ENCODE results near the gene PARD3. TPM values are rescaled to one million over a fixed set of nuclear protein-coding genes. Genes with fewer than 3 reads are reported as not detected.

PARD3 gene
- total RNA-seq, 2 experiments from 2014 or later, result 0.15 to 0.18 TPM

DNA sequence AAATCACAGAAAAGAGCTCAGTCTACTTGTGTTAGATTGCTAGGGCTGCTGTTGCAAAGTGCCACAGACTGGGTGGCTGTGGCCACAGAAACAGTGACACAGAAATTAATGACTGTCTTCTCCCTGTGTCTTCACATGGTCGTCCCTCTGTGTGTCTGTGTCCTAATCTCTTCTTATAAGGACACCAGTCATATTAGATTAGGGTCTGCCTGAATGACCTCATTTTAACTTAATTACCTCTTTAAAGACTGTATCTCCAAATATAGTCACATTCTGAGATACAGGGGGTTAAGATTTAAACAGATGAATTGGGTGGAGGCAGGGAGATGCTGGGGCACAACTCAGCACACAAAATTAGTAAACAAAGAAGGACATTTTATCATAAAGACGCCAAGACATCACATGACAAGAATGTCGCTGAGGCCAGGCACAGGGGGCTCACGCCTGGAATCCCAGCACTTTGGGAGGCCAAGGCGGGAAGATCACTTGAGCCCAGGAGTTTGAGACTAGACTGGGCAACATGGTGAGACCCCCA lies 23.3 kb upstream of the PARD3 start:
- no peak overlapping the region for H3K27ac Mint-ChIP-seq
- no peaks in the 10 kb centered on the region for H3K27me3 Mint-ChIP-seq
- no peaks in the 10 kb centered on the region for H3K9me3 Mint-ChIP-seq
- ChIA-PET CTCF (no interaction called here), POLR2A (no interaction called here)
- DNase-seq, result no peak
- no peak overlapping the region for H3K4me3 Mint-ChIP-seq
- no peaks in the 10 kb centered on the region for H3K4me1 Mint-ChIP-seq
- no peaks in the 10 kb centered on the region for H3K36me3 Mint-ChIP-seq (ENCODE audit: low read depth)

DNA sequence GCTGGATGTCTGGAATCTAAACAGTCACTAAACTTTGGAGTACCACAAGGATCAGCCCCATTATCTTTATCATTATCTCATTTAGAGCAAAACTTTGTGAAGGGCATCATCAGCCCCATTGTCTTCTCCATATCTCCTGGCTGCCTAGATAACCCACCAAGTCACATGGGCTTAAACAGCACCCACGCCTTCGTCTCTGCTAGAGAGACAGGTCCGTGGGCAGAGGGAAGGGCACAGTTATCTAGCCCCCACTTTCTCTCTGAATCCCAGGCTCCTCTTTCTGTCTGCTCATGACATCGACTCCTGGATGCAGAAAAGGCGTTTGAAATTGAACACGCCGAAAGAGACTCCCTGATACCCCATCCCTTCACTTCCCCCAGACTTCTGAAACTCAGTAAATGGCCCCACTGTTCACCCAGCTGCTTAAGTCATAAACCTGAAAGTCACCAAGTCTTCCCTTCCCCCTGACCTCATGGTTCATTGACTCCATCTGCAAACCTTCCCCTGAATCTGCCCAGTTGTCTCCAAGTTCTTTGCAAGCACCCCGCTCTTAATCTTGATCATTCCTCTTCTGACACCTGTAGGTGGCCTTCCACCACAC lies 20.9 kb upstream of the PARD3 start:
- Mint-ChIP-seq H3K27ac (no peak overlapping the region), H3K27me3 (no peaks in the 10 kb centered on the region), H3K4me1 (no peaks in the 10 kb centered on the region), H3K4me3 (no peak overlapping the region), H3K36me3 (ENCODE audit: low read depth) (no peaks in the 10 kb centered on the region), H3K9me3 (no peaks in the 10 kb centered on the region)
- DNase-seq, result no peak
- POLR2A ChIA-PET, result no interaction called here
- CTCF ChIA-PET, result no interaction called here

- Mint-ChIP-seq H3K27ac (no peak overlapping the region), H3K9me3 (no peaks in the 10 kb centered on the region), H3K4me3 (no peak overlapping the region), H3K4me1 (no peaks in the 10 kb centered on the region), H3K36me3 (ENCODE audit: low read depth) (no peaks in the 10 kb centered on the region), H3K27me3 (peaks cover 2% of the 10 kb centered on the region)
- ChIA-PET POLR2A (no interaction called here), CTCF (no interaction called here)
- no peak for DNase-seq
These were observed 19.2 kb upstream of the PARD3 start for GRCh38 chr10:34834274-34834673.

- Mint-ChIP-seq H3K36me3 (ENCODE audit: low read depth) (no peaks in the 10 kb centered on the region), H3K27ac (no peak overlapping the region)
- POLR2A ChIA-PET, result no interaction called here
These were observed 15.2 kb upstream of the PARD3 start for GRCh38 chr10:34830217-34830822.

GRCh38 chr10:34826857-34827766 lies 12.0 kb upstream of the PARD3 start:
- no peak overlapping the region for H3K4me3 Mint-ChIP-seq
- no peaks in the 10 kb centered on the region for H3K36me3 Mint-ChIP-seq (ENCODE audit: low read depth)
- peaks cover 2% of the 10 kb centered on the region for H3K27me3 Mint-ChIP-seq
- DNase-seq, result no peak
- H3K9me3 Mint-ChIP-seq, result no peaks in the 10 kb centered on the region
- no peak overlapping the region for H3K27ac Mint-ChIP-seq
- ChIA-PET POLR2A (no interaction called here), CTCF (no interaction called here)
- H3K4me1 Mint-ChIP-seq, result no peaks in the 10 kb centered on the region

More at GRCh38 chr10:34830217-34830822, 15.2 kb upstream of the PARD3 start:
- Mint-ChIP-seq H3K4me3 (no peak overlapping the region), H3K4me1 (no peaks in the 10 kb centered on the region), H3K27me3 (peaks cover 2% of the 10 kb centered on the region), H3K9me3 (no peaks in the 10 kb centered on the region)
- no peak for DNase-seq
- CTCF ChIA-PET, result no interaction called here

DNA sequence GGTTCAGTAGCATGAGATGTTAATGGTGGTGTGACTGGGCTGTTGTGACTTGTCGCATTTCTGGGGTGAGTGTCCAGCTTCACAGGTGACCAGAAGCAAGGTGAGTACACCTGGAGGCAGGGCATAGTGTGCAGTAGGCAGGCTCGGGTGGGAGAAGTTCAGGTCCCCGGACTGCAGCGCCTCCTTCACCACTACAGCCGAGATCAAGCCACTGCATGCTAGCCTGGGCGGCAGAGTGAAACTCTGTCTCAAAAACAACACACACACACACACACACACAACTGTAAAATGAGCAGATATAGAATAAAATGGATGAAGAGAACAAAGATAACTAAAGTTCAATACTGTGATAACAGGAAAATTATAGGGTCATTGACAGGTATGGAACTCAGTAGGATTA lies 11.1 kb upstream of the PARD3 start:
- CTCF ChIA-PET, result no interaction called here

DNA sequence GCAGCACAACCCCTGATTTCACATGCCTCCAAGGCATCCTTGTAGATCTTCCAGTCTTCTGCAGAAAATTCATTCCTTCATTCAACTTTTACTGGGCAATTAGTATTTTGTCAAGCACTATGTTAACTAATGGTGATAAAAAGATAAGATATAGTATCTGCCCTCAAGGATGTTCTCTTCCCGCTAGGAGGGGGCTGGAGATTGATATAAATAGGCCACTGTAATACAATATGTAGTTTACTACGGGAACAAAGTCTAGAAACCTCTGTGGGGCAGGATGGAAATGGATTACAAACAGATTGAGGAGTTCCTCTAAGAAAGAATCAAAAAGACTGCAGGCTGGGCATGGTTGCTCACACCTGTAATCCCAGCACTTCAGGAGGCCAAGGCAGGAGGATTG lies 10.3 kb upstream of the PARD3 start:
- ChIA-PET POLR2A (no interaction called here), CTCF (no interaction called here)
- Mint-ChIP-seq H3K27me3 (peaks cover under 1% of the 10 kb centered on the region), H3K36me3 (ENCODE audit: low read depth) (no peaks in the 10 kb centered on the region), H3K27ac (no peak overlapping the region), H3K4me1 (no peaks in the 10 kb centered on the region), H3K4me3 (no peak overlapping the region), H3K9me3 (no peaks in the 10 kb centered on the region)
- no peak for DNase-seq

More for the DNA sequence above, 11.1 kb upstream of the PARD3 start:
- H3K36me3 Mint-ChIP-seq (ENCODE audit: low read depth), result no peaks in the 10 kb centered on the region
- H3K27me3 Mint-ChIP-seq, result peaks cover 2% of the 10 kb centered on the region
- H3K9me3 Mint-ChIP-seq, result no peaks in the 10 kb centered on the region
- POLR2A ChIA-PET, result no interaction called here
- no peak overlapping the region for H3K27ac Mint-ChIP-seq
- no peak for DNase-seq
- H3K4me3 Mint-ChIP-seq, result no peak overlapping the region
- no peaks in the 10 kb centered on the region for H3K4me1 Mint-ChIP-seq

DNA sequence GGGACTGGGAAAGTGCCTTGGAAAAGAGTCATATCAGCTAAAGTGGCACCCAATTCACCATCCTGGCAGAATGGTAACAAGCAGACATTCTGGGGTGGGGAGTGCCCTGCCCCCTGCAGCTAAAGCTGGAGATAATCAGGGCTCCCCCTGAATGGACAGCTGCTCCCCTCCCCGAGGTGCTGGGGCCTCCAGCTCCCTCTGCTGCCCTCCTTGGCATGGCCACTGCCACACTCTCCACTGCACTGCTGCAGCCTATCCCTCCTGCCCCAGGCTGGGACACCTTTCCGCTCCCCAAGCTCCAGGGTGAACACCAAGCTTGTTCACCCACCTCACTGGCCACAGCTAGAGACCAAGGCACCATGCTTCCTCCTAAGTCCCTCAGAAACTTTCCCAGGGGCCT lies 9.8 kb upstream of the PARD3 start:
- ChIA-PET POLR2A (no interaction called here), CTCF (no interaction called here)
- Mint-ChIP-seq H3K4me1 (no peaks in the 10 kb centered on the region), H3K36me3 (ENCODE audit: low read depth) (no peaks in the 10 kb centered on the region), H3K9me3 (no peaks in the 10 kb centered on the region), H3K4me3 (no peak overlapping the region), H3K27me3 (no peaks in the 10 kb centered on the region), H3K27ac (no peak overlapping the region)
- no peak for DNase-seq

- CTCF ChIA-PET, result no interaction called here
- Mint-ChIP-seq H3K4me1 (no peaks in the 10 kb centered on the region), H3K27ac (no peak overlapping the region), H3K4me3 (no peak overlapping the region), H3K27me3 (peaks cover 9% of the 10 kb centered on the region), H3K9me3 (no peaks in the 10 kb centered on the region), H3K36me3 (ENCODE audit: low read depth) (no peaks in the 10 kb centered on the region)
- DNase-seq, result no peak
- POLR2A ChIA-PET, result no interaction called here
These were observed 6.8 kb upstream of the PARD3 start for GRCh38 chr10:34821587-34822585.

DNA sequence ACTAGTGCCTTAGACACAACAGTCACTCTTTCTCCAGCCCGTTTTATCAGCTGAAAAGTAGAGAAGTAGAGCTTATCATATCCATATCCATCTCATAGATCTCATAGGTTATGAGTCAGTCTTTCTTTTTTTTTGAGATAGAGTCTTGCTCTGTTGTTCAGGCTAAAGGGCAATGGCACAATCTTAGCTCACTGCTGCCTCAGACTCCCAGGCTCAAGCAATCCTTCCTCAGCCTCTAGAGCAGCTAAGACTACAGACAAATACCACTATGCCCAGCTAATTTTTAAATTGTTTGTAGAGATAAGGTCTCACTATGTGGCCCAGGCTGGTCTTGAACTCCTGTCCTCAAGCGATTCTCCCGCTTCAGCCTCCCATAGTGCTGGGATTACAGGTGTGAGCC lies 2.5 kb upstream of the PARD3 start:
- POLR2A ChIA-PET, result no interaction called here
- CTCF ChIA-PET, result no interaction called here
- Mint-ChIP-seq H3K27ac (no peak overlapping the region), H3K4me3 (no peak overlapping the region), H3K4me1 (peaks cover 10% of the 10 kb centered on the region), H3K9me3 (no peaks in the 10 kb centered on the region), H3K27me3 (peaks cover 36% of the 10 kb centered on the region), H3K36me3 (ENCODE audit: low read depth) (no peaks in the 10 kb centered on the region)
- no peak for DNase-seq

GRCh38 chr10:34817054-34817453 lies 2.0 kb upstream of the PARD3 start:
- H3K9me3 Mint-ChIP-seq, result no peaks in the 10 kb centered on the region
- H3K27ac Mint-ChIP-seq, result no peak overlapping the region
- DNase-seq, result no peak
- ChIA-PET CTCF (no interaction called here), POLR2A (no interaction called here)
- H3K4me3 Mint-ChIP-seq, result no peak overlapping the region
- H3K36me3 Mint-ChIP-seq (ENCODE audit: low read depth), result no peaks in the 10 kb centered on the region
- peaks cover 41% of the 10 kb centered on the region for H3K27me3 Mint-ChIP-seq
- peaks cover 10% of the 10 kb centered on the region for H3K4me1 Mint-ChIP-seq

GRCh38 chr10:34816501-34817002 lies 1.5 kb upstream of the PARD3 start:
- DNase-seq, result no peak
- ChIA-PET CTCF (no interaction called here), POLR2A (no interaction called here)
- Mint-ChIP-seq H3K27me3 (peaks cover 46% of the 10 kb centered on the region), H3K4me1 (peaks cover 10% of the 10 kb centered on the region), H3K4me3 (no peak overlapping the region), H3K9me3 (no peaks in the 10 kb centered on the region), H3K27ac (no peak overlapping the region), H3K36me3 (ENCODE audit: low read depth) (no peaks in the 10 kb centered on the region)

DNA sequence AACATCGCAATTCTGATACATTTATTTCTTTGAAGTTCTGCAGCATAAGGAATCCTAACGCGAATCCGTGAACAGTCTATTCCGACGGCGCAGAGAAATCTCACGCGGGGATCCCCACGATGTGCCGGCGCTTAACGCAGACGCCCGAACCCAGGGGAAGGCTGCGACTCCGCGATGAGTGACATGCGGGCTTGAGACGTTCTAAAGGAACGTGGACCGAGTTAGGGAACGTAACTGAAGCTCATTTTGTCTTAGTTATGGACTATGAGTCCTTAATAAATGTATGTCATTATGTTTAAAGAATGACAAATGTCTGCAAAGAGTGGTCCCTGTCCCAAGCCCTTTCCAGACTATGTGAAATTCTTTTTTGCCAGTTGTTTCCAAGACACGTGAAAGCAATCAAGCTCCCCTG lies 995 bp upstream of the PARD3 start:
- Mint-ChIP-seq H3K9me3 (no peaks in the 10 kb centered on the region), H3K4me1 (peaks cover 10% of the 10 kb centered on the region), H3K36me3 (ENCODE audit: low read depth) (no peaks in the 10 kb centered on the region), H3K4me3 (peak overlapping the region; percentile 10), H3K27ac (no peak overlapping the region), H3K27me3 (peaks cover 51% of the 10 kb centered on the region)
- ChIA-PET POLR2A (no interaction called here), CTCF (no interaction called here)
- no peak for DNase-seq

Measured in activated CD4-positive, alpha-beta memory T cell treated with anti-CD3 and anti-CD28 coated beads, Interleukin-2, amount 10 ng/mL, durations not matched to agents 7 days and 5 days (primary cell).